Activated CD4-positive, alpha-beta T cell treated with anti-CD3 and anti-CD28 coated beads, Interleukin-2, amount 50 U/mL, for 24 hours (primary cell): ENCODE results near the gene ZBTB32.

ENCODE experiments used
- DNase-seq, 2 donors: peaks; one replicate each; pipeline ENCODE4 v3.0.0-alpha.2; 2020; ENCODE audit warnings: low read depth in 1 of 2, low spot score in 1 of 2

The ZBTB32 gene

DNA sequence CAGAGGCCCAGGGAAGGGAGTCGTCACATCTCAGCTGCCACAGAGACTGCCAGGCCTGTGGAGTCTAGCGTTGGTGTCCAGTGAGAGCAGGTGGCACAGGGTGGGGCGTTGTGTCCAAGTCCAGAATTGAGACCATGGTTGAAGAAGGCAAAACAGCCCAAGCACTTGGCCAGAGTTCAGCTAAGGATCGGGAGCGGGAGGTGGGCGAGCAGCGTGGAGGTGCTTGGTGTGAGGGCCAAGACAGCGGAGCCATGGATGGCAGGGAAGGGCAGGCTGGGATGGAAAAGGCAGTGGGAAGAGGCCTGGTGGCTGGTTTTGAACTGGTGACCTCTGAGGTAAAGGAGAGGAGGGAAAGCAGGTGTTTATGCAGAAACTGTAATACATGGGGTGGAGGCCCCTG is 29.9 kb downstream of the ZBTB32 start:
- DNase-seq, result no peak

DNA sequence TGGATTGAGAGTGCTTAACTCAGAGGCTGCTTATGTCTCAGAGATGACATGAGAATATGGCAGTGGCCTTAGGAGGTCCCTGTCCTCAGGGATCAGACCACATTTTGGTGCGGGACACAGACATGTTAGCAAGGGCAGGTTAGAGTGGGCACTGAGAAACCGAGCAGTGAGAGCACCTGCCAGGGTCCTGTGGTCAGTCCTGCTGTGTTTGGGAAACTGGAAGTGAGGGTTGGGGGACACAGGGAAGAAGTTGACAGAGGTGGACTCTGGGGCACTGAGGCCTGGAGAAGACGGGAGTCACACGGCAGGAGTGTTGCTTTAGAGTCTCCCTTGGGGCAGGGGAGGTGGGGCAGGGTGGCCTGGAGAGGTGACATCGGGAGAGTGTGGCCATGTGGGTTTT is 30.5 kb downstream of the ZBTB32 start:
- DNase-seq, result no peak

DNA sequence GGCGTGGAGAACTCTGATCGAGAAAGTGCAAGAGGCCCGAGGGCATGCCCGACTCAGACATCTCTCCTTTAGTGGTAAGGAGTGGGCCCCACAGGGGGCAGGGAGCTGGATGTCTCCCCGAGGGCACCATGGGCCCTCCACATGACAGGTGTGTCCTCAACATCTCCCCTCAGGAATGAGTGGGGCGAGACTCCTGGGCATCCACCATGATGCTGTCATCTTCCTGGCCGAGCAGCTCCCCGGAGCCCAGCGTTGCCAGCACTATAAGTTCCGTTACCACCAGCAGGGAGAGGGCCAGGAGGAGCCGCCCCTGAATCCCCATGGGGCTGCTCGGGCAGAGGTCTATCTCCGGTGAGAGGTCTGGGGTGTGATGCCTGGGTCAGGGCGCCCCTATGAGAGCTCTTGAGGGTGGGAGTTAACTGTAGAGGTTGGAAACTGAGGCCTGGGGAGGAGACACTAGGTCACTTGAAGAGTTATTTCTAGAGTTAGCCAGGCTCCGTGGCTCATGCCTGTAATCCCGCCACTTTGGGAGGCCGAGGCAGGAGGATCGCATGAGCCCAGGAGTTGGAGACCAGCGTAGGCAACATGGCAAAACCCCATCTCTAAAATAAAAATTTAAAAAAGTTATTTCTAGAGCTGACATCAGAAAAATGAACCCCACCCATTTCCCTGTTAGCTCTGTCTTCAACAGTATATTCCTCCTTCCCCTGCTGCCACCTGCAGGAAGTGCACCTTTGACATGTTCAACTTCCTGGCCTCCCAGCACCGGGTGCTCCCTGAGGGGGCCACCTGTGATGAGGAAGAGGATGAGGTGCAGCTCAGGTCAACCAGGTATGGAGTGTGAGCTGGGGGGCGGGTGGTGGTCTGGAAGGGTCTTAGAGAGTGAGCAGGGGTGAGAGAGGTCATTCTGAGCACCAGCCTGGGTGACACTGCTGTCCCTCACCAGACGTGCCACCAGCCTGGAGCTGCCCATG is 32.8 kb downstream of the ZBTB32 start:
- no peak for DNase-seq

DNA sequence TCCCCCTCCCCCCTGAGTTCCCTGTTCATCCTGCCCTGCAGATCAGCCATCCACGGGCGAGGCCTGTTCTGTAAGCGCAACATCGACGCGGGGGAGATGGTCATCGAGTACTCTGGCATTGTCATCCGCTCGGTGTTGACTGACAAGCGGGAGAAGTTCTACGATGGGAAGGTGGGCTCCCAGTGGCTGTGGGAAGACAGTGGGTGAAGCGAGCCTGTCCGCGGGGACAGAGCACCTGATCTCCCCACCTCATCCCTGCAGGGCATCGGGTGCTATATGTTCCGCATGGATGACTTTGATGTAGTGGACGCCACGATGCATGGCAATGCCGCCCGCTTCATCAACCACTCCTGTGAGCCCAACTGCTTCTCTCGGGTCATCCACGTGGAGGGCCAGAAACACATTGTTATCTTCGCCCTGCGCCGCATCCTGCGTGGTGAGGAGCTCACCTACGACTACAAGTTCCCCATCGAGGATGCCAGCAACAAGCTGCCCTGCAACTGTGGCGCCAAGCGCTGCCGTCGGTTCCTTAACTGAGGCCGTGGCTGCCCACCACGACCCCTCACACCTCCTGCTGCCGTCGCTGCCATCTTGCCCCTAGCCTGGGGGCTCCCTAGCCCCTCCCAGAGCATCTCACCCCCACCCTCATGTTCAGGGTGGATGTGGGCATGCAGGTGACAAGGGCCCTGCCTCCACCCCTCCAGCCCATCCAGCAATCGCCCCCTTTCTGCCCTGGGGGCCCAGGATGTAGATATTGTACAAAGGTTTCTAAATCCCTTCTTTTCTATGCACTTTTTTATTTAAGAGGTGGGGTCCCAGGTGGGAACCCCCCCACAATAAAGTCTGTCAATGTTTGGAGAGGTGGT is 33.9 kb downstream of the ZBTB32 start:
- no peak for DNase-seq

DNA sequence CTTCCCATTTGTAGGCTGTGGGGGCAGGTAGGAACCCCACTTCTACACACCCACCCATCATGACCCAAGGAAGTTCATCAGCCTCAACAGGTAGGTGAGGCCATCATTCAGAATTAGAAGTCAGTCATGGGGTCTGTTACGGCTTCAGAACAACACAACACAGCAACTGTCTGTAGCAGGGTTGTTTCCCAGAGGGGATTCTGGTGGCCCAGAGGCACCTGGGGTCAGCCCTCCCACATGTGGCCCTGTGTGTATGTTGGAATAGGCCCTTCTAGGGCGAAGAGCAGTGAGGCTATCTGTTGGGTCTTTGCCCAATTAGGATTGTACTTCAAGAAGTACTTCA is 34.5 kb downstream of the ZBTB32 start:
- DNase-seq, result no peak

DNA sequence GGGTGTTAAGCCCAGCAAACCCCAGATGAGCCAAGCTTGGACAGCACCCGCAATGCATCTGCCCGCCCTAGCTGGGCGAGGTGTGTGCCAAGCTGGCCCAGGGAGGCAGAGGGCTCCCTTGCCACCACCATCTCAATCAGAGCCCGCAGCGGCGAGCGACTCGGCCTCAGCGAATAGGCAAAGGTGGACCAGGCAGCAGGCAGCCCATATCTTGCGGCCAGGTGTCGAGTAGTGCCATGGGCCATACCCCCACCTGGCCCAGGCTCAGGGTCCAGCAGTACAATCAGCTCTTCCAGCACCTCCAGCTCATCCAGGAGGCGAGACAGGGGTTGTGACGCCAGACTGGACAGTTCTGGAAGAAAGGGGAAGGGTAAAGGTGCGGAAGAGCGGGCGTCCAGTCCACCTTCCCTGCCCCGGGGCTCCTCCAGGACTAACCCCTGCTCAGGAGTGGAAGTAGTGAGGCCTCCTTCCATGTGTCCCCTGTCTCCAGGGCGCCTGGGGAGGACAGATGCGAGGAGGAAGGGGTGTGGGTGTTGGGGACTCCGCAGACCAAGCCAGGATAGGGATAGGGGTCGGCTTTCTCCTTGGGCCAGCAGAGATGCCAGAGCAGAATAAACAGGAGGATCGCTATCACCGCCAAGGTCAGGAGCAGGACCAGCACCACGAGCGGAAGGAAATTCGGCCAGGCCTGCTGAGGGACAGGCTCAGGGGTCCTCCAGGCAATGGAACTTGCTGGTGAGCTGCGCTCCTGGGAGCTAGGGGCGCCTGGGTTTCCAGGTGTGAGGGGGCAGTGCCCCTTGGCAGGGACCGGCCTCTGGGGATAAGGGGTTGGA is 35.1 kb downstream of the ZBTB32 start:
- no peak for DNase-seq

DNA sequence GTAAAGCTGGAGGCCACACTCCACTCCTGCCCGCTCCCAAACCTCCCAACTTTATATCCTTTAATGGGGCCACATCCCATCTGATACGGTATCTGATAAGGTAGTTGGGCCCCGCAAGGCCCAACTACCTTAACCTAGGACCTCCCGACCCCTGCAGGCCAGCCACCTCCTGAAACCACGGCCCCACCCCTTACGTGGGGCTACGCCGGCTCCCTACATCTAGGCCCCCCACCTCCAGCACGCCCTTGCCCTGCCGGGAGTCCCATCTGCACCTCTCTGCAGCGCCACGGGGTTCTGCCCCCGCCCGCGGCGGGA is 35.7 kb downstream of the ZBTB32 start:
- DNase-seq, result no peak

DNA sequence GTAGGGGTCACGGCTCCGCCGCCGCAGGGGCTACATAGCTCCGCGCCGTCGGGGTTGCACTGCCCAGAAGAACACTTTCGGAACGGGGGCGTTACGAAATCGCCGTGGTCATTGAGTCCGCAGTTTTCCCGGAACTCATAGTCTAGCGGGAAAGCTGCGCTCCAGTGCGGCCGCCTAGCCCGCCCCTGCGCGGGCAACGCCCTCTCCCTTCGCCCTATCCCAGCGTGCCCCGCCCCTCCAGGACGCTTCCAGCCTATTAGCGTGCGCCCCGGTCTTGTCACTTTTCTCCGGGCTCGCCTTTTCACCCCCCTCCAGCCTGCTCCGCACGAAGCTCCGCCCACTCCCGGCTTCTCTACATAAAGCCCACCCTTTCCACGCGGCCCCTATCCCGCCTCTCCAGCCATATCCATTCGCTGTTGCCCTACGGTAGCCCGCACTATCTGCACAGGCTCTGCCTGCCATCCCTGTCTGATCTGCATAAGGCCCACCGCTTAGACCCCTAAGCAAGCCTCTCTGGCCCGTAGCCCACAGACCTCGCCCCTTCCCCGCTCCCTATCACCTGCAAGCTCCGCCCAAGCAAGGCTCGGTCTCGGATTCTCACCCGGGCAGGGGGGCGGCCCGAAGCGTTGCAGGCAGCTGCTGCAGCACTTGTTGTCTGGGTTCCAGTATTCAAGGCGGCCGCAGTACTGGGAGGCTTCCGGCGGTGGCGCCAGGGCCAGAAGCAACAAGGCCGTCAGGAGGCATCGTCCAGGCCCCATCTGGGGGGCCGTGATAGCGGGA is 36.3 kb downstream of the ZBTB32 start:
- DNase-seq, result peak; percentile 82 to 94

DNA sequence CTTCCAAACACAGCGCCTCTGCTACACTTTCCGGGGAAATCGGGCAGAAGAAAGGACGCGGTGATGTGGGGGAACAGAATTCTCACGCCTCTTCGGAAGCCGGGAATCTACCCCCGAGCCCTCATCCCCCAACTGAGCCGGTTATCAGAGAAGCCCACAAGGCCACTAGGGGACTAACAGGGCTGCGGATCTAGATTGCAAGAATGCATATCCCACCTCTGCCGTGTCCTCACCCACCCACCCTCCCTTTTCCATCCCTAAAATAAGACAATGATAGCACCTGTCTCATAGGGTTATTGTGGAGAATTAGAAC is 36.8 kb downstream of the ZBTB32 start:
- no peak for DNase-seq

DNA sequence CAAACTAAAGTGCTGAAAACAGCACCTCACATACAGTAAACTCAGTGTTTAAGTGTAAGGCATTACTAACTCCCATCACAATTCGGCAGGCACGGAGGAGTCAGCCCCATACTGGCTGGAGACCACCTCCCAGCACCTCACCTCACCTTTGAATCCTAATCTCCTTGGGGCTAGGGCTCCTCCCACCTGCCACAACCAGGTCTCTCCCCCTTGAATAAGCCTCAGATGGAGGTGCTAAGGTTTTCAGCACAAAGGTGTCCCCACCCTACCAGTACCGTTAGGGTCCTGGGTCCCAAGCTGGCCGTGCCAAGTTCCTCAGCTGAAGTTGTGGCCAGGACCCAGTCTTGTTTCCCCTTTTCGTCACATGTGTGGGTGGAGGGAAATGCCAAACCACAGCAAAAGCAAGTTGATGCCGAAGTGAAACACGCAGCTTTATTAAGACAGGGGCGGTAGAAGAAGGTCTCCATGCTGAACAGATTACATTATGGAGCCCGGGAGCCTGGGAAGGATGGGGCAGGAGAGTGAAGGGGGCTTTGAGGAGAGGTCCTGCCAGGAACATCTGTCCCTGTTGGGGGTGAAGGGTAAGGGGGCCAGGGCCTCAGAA is 37.9 kb downstream of the ZBTB32 start, which contains the start of gene IGFLR1:
IGFLR1 (minus strand) TSS at position 332 of the 604 bp plus-strand sequence. CDS start 1,272 bp downstream, outside the sequence.
- peak in 1 of 2 donors; percentile 85 for DNase-seq

DNA sequence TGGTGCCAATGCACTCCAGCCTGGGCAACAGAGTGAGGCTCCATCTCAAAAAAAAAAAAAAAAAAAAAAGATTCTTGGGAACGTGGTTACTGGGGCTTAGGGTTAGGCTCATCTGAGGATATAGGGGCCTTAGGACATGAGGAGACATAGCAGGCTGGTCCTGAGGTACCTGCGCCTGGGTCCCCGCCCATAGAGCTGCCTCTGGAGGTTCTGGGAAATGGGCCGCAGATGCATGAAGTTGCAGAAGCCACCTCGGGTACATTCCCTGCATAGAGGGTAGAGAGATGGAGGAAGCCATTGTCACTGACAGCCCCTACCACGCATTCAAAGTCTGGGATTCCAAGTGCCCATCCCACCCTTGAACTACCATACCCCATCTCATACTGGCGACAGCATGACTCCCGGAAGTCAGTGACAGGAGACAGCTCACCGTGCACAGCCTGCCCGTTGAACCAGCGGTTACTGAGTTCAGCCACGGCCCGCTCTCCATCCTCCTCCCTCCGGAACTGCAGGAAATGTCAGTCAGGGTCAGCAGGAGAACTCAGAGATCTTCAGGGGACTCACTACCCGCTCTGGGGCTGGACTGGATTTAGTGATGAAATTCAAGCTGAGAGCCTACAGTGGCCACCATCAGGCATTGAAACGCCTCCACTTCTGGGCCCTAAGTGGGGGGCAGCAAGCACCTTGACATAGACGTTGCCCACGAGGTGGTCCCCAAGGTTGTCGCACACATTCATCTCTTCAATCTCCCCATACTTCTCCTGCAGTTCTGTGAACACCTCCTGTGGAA is 39.5 kb downstream of the ZBTB32 start:
- DNase-seq, result no peak

DNA sequence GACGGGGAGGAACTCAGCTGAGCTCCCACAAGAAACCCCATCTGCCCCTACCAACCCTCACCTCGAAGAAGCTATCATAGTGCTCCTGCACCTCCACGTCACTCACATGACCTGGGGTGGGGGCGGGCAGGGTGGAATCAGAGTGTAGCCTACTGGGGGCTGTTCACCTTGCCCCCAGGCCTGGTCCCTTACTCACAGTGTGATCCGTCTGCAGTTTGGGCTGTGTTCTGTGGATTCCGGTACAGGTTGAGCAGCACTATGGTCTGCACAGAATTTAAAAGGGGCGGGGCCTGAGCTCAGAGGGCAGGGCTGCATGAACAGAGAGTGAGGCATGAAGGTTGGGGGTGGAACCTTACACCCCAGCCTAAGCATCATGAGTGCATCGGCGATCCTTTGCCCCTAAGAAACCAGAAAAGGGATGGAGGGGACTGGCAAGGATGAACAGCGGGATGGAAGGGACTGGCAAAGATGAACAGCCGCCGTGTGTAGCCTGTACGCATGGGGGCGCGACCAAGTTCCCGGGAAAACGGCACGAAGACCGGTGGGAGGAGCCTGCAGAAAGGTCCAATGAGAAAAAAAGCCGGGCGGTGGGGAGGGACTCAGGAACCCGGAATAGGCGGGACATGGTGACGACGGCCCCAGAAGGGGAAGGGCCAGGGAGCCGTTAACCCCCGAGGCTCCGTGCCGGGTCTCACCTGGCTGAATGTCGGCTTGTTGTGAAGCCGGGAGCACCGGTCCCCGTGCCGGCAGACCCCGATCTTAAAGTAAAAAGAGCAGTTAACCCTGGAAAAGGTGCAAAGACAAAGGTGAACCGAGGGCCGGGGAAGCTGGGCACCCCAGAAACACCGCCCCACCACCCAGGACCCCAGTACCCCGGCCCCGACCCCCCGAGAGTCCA is 40.3 kb downstream of the ZBTB32 start:
- peak; percentile 81 to 94 for DNase-seq

DNA sequence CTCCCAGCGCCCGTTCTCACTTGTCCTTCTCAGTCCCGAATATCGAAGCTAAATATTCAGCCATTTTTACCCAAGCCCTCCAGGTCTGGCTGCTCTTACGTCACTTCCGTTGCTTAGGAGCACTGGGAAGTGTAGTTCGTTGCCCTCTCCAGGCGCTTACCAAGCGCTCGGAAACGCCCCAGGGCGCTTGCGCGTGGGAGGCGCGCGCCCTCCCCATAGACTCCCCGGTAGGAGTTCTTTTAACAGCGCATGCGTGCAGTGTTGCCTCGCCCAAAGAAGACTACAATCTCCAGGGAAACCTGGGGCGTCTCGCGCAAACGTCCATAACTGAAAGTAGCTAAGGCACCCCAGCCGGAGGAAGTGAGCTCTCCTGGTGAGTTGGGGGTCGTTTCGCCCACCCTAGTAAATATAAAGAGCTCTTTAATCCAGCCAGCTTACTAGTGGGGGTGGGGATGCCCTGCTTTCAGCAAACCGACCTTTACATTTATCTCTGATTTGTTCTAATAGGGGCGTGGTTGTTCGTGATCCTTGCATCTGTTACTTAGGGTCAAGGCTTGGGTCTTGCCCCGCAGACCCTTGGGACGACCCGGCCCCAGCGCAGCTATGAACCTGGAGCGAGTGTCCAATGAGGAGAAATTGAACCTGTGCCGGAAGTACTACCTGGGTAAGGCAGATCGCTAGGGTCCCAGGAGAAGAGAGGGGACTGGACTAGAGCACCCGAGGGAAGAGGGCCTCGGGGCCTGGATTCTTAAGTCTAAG is 41.1 kb downstream of the ZBTB32 start, which contains the start of the genes PSENEN and U2AF1L4:
PSENEN (plus strand) TSS at position 324 of the 759 bp plus-strand sequence; CDS start at position 604, 280 bp downstream.
U2AF1L4 (minus strand) TSS at position 91 of the 759 bp plus-strand sequence; CDS start at position 64, 27 bp downstream.
- peak; percentile 85 to 95 for DNase-seq

DNA sequence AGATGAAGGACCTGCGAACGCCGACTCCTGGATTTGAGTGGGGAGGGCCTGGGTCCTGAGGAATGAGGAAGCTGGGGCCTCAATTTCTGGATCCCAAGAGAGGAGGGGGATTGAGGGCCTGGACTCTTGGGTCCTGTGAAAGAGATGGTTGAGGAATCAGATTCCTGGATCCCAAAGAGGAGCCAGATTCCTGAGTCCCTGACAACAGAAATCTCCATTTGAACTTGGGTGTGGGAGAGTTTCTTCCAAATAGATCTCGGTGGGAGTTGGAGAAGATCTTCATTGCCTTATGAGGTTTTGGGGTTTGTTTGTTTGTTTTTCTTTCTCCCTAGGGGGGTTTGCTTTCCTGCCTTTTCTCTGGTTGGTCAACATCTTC is 41.7 kb downstream of the ZBTB32 start:
- no peak for DNase-seq

DNA sequence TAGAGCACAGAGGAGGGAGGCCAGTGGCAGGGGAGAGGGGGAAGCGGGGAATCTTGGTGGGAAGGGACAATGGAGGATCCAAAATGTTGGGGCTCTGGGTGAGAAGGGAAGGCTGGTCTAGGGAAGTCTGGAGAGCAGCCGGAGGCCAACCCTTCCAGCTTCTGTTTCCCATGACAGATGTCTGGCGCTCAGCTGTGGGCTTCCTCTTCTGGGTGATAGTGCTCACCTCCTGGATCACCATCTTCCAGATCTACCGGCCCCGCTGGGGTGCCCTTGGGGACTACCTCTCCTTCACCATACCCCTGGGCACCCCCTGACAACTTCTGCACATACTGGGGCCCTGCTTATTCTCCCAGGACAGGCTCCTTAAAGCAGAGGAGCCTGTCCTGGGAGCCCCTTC is 42.2 kb downstream of the ZBTB32 start:
- DNase-seq, result no peak

DNA sequence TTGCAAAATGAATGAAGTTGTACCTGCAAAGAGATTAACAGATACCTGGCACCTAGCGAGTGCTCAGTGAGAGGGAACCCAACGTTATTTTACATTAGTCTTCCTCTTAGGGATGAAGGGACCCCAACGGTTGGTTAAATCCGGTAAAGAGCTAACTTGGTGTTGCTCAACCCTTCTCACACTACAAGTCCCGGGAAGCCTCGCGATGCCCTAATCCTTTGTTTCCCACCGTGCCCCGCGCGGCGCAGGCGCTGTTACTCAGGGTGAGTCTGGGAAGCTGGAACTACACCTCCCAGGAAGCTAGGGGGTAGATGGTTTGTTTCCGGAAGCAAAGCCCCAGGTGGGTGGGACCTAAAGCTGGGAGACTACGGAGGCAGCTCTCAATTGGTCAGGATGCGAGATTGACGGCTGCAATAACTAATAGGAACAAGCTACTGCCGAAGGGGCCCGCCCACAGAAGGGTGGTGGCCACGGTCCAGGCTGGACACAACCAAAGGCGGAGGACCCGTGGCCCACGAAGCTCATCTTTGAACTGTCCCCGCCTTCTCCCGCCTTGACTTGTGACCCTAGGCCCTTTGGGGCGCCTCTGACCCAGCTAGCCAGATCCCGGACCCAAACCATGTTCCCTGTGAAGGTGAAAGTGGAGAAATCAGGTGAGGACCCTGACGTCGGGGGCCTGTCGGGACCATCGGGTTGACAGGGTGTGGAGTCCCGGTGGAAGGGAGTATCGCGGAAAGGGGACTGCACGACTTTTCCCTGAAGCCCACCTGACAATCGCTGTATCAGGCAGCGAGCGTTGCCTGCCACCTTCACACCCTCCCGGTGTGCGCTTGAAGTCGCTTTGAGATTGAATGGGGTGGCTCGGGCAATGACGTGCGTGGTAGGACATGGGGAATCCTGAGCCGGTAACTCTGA is 44.0 kb downstream of the ZBTB32 start, which contains the start of gene LIN37:
LIN37 (plus strand) TSS at position 471 of the 915 bp plus-strand sequence; CDS start at position 620, 149 bp downstream.
- peak; percentile 90 to 99 for DNase-seq
